Hippocampal formation (tissue), 2 donors: ENCODE results near the gene EXOSC2.

Experiments
- DNase-seq, 2 donors: peaks; one replicate each; lab custom pipeline; 2025; lab: John Stamatoyannopoulos, UW

Gene EXOSC2, protein sequence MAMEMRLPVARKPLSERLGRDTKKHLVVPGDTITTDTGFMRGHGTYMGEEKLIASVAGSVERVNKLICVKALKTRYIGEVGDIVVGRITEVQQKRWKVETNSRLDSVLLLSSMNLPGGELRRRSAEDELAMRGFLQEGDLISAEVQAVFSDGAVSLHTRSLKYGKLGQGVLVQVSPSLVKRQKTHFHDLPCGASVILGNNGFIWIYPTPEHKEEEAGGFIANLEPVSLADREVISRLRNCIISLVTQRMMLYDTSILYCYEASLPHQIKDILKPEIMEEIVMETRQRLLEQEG

DNA sequence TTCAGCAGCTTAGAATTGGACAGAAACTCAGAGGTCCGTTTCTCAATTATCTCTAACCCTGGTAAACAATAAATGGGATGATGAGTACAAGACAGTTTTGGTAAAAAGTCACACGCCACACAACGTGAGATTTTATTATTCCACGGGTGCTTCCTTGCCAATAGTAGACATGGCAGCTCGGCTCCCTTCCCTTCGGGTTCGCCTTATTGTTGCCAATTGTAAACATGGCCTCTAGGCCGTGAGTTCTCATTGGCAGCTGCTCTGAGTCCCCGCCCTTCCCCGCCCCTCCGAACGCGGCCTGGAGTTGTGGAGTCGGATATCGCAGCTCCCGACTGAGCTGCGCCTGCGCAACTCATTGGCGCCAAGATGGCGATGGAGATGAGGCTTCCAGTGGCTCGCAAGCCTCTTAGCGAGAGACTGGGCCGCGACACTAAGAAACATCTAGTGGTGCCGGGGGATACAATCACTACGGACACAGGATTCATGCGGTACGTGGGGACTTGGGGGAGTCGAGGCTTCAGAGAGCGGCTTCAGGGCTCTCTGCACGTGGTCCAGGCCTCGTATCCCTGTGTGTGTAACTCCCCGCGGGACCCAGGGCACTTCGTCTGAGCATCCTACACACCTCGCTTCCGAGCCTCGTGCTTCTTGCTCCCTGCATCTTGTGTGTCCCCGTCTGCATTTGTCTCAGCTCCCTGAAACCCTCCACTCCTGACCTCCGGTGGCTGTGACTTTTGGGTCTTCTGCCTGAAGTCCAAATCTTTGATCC is at the start of gene EXOSC2:
EXOSC2 (plus strand) TSS at position 355 of the 766 bp plus-strand sequence; CDS start at position 367, 12 bp downstream.
- DNase-seq = peak; percentile 97 to 98

DNA sequence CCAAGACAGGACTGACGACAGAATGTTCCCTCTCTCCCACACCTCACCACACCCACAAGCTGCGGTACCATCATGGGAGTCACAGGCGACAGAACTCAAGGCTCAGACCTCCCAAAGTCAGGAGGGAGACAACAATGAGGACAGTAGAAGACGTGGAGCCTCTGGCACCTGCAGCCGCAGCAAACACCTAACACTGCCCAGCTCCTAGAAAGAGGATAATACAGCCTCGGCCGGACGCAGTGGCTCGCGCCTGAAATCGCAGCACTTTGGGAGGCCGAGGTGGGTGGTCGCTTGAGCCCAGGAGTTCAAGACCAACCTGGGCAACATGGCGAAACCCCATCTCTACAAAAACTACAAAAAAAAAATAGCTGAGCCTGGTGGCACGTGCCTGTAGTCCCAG is 42.4 kb upstream of the EXOSC2 start:
- DNase-seq = no peak

DNA sequence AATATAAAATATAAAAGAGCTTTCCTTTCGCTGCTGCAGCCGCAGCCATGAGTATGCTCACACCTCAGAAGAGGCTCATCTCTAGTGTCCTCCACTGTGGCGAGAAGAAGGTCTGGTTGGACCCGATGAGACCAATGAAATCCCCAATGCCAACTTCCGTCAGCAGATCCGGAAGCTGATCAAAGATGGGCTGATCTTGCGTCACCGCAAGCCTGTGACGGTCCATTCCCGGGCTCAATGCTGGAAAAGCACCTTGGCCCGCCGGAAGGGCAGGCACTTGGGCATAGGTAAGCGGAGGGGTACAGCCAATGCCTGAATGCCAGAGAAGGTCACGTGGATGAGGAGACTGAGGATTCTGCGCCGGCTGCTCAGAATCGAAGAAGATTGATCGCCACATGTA is 41.8 kb upstream of the EXOSC2 start:
- no peak for DNase-seq

DNA sequence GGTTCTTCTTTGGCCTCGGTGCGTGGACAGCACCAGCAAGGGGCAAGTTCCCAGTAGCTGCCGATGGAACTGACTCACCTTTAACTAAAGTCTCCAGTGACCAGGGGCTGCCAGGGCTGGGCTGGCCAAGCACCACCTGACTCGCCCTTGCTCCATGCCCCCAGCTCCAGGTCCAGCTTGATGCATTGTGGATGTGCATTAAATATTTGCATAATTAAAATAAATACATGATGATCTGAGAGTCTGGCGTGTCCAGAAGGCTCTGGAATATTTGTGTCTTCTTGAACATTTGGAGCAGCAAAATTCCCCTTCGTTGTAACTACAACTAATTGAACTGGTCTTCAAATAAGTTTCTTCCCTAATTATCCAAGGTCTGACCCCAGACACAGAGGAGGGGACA is 38.7 kb upstream of the EXOSC2 start:
- DNase-seq = no peak

DNA sequence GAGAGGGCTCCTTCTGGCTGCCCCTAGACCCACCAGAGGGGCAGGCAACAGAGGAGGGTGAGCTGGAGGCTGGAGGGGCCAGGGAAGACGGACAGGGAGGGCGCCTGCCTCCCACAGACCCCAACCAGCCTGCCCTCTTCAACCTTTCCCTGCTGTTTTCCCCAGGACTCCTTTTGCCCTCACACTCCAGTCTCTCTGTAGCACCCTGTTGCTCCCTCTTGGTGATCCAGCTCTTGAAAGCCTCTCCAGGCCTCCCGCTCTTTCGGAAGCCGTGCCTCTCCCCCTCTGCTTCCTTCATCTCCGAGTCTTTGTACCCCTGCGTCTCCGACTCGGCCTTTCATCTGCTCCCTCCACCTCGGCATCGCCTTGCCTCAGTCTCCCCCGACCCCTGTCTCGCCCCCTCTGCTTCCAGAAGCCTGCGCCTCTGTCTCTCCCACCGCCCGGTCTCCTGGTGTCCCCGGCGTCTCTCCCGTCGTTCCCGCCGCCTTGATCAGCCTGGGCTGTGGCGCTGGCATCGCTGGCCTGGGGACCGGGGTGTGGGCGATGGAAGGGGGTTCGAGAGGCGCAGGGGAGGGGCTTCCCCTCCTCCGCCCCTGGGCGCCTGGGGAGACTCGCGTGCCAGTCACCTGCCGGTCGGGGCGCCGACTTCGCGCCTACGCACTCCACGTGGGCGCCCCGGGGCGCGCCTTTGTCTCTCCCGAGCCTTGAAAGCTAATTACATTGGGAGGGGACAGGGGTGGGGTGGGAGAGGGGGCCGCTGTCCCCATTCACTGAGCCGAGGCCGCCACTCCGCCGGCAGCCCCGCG is 34.5 kb upstream of the EXOSC2 start:
- DNase-seq = no peak

DNA sequence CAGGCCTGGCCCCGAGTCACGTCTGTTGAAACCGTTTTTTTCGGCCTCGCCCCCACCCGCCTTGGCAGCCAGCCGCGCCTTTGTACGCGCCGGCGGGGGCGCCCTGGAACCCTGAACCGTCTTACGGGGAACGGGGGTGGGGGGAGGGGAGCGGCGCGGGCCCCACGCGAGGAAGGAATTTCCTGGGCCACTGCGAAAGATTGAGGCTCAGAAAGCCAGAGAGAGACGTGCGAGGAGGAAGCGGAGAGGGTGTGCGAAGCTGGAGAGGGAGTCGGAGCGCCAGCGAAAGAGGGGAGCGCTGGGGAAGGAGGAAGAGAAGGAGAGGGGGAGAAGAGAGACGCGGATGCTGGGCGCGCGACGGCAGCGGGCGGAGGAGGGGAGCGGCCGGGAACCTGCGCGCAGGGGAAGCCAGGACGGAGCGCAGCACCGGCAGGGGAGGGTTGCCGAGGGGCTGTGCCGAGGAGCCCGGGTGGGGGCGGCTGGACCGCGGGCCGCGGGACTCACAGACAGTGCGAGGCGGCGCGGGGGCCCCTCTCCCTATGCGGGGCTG is 33.8 kb upstream of the EXOSC2 start:
- no peak for DNase-seq

DNA sequence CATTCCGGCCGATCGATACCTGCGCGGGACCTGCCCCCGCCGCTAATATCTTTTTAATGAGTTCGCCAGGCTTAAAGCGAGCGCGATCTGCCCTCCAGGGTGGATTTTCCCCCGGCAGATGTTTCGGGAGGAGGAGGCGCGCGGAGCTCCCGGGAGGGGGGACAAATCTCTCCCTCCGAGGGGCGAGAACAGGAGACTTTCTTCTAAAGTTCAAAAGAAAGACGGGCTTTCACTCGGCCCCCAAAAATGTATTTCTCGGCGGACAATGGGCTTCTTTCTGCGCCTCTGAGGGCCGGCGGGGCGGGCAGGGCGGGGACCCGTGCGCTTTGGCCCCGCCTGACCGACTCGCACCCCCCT is 33.3 kb upstream of the EXOSC2 start:
- no peak for DNase-seq

DNA sequence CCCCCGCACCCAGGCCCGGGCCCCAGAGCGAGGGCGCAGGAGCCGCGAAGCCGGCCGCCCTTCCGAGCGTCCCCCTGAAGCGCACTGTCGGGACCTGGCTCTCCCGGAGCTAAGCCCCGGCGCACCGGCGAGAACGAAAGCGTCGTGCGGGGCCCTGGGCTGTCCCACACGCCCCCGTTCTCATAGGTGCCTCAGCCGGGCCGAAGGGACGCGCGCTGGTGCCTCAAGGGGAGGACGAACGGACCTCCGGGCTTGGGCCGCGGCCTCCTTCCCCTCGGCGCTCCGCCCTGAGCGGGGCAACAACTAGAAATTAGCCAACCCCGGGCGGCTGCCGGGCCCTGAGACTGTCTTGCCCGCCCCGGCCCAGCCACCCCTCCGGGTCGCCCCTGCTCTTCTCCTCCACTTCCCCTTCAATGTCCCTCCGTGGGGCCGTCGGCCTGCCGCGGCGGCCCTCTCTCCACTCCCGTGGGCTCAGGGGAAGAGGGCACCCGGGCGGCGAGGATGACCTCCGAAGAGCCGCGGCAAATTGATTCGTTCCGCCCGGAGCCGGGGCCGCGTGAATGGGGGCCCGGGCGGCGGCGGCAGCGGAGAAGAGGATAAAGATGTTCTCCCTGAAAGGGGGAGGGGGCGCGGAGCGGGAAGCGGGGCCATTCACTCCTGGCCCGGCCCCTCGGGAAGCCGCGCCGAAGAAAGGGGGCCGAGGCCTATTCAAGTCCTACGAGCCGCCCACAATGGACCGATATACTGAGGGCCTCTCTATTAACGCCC is 32.7 kb upstream of the EXOSC2 start:
- DNase-seq = no peak

DNA sequence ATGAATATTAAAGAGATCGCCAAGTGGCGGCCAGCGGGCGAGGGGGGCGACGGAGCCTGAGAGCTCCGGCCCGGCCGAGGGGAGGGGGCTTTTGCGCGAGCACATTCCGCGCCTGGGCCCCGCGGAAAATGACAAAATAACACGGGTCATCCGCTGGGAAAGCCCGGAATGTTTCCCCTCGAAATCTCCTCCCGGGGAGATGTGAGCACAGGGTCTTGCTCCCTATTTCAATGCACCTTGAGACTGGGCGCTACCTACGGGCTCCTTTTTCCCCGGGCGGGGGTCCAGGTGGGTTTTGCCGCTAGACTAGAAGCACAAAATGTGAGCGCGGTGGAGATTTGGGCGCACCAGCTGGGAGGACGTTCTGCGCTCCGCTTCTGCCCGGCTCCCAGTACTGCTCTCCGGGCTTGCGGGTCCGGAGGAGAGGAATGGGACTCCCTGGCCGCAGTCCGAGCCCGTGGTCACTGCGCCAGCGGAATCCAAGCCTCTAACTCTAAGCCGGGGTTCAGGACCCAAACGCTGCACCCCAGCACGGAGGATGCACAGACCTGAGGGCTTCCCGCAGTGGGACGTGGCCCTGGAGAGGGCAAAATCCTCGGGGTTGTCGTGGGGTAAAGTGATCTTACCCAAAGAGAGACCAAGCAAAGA is 32.0 kb upstream of the EXOSC2 start:
- no peak for DNase-seq

DNA sequence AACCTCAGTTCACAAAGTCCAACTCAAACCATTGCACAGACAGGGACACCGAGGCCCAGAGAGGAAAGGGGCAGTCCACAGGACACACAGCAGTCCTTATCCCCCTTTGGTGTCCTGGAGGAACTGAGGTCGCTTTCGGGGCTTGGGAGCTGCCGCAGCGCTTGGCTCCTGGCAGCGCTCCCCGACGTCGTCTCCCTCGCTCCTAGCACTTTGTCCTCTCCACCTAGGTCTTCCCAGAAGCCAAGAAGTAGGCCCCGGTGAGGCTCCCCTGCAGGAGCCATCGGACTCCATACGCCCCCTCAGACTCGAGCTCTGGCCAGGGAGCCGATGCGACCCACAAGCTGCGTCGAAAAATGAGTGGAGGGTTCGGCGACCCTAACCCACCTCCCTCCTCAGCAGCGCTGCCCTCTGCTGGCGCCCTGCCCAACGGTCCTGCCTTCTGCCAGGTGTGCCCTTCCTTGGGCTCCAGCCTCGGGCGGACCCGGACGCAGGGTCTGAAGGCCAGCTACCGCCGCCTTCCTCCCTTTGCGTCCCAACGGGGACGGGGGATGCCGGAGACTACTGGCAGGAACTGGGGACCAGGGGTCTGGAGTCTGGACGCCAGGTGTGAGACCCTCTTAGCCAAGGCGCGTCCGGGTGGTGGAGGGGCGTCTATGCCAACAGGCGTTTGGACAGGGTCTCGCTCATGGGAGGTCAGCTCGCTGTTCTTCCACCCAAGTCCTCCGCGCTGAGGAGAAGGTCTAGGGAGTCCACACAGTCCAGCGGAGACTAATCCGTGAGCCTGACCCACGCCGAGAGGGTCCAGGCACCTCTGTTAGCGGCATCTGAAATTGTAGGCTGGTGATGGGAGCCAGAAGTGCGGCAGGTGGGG is 31.2 kb upstream of the EXOSC2 start:
- DNase-seq = no peak

DNA sequence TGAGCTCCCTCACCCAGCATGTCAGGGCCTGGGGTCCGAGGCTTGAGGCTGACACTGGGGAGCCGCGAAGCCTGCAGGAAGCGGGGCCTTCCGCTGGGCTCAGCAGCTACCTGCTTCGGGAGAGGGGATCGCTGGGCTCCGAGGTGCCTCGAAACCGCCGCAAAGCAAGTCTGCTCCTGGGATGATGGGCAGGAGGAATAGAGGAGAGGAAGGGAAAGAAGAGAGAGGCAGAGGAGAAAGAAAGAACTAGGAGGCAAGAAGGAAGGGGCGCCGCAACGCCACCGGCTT is 30.7 kb upstream of the EXOSC2 start:
- no peak for DNase-seq

DNA sequence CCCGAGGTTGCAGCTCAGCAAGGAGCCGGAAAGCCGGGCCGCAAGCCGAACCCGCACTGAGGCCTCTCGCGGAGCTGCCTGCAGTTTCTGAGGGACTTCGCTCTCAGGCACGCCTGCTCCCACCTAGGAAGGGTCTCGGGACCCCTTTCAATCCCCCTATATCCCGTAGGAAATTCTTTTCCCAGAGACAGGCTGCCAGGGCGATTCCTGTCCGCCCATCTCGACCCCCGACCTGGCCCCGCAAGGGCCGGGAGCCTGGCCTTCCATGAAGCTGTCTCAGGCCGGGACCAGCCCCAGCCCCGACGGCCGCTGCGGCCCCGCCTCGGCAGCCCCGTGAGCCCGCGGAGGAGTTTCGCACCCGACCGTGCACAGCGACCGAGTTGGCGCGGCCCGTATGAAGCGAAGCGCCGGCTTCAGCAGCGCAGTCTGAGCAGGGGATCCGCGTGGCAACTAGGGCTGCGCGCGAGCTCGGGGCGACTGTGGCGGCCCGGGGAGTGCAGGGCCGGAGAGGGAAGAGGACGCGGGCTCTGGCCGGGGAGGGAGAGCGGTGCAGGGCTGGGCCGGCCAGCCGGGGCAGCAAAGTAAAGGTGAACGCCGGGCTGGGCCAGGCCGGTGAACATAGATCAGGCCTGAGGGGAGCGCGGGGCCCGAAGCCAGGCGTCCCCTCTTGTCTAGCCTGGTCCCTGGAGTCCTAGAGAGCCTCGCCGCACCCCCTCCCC is 30.2 kb upstream of the EXOSC2 start:
- no peak for DNase-seq

DNA sequence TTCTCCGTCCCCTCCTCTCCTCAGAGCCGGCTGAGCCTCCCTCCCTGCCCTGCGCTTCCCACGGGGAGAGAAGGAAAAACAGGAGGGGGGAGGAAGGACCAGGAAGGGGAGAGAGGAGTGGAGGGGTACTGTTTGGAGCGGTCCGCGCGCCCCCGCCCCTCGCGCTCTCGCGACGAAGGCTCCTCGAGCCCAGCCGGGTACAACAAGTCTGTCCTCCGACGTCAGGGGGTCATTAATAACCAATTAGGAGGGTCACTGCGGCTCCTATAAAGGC is 29.7 kb upstream of the EXOSC2 start:
- no peak for DNase-seq

DNA sequence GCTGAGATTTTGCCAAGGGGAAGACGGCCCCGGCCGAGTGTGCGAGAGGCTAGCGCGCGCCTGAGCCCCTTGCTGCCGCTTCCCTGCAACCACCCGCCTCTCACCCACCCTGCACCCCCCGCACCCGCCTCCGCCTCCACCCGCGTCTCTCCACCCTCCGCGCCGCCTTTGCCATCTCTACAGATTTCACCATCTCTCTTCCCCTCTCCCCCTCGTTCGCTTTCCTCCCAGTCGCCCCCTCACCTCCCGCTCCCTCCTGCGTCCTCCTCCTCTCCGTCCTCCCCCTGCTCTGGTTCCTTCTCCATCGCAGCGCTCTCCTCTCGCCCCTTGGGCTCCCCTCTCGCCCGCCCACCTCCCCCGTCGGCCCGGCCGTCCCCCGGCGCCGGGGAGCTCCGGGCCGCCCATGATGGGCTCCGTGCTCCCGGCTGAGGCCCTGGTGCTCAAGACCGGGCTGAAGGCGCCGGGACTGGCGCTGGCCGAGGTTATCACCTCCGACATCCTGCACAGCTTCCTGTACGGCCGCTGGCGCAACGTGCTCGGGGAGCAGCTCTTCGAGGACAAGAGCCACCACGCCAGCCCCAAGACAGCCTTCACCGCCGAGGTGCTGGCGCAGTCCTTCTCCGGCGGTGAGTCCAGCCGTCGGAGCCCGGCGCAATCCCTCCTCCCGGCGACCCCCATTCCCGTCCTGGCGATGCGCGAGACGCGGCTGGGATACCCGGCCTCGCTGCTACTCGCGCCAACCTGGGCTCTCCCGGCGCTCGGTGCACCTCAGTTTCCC is 29.1 kb upstream of the EXOSC2 start, which contains the start of gene PRDM12:
PRDM12 (plus strand) TSS at position 344 of the 778 bp plus-strand sequence; CDS start at position 404, 60 bp downstream.
- no peak for DNase-seq

DNA sequence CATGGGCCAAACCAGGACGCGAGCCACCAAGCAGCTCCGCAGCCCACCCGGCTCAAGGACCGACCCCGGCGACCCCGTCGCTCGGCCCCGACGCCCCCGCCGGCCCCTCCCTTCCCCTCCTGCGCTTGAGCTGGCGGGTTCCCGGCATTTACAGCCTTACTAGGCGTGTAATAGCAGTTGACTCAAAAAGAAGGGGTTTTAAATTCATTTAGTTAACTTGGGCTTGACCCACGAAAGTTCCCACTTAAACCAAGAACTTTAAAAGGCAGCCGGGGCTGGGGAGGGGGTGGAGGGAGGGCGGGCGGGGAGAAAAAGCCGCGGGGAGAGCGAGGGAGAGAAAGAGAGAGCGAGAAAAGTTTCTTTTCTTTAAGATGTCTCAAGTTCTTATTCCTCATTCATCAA is 28.6 kb upstream of the EXOSC2 start:
- DNase-seq = no peak

DNA sequence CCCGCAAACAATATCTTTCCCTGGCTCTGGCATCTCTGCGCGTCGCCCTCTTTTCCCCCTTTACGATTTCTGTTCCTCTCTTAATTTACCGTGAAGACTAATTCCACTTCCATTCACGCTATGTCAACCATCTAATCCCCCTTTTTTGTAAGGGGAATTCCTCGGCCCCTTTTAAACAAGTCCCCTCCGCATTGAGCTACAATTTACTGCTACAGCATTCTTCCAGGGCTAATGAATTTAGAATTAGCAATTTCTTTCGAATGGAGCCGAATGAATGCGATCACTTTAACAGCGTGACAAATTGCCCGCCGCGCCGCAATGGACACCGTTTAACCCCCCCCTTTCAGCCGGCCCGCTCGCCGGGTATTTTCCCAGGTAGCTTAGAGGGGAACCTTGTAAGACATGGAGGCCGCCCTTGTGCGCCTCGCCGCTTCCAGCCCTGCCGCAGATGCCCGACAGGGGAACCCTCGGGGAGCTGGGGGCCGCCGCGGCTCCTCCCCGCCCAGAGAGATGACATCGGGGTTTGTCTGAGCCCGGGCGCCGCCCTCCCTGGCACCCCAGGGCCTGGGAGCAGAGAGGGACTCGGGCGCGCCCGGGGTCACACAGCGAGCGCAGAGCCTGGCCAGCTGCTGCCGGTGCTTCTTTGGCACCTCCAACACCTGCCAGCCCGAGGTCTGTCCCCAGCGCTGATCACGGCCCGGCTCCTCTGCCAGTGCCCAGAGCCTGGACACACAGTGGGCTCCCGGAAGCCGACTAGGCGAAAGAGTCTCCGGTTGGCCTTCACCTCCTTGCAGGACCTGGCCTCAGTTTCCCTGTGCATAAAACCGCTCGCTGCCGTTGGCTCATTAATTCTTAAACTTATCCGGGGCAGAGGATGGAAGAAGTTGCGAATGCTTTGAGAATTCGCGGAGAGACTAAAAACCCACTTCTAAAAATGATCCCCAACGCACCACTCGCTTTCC is 27.9 kb upstream of the EXOSC2 start:
- DNase-seq = no peak

DNA sequence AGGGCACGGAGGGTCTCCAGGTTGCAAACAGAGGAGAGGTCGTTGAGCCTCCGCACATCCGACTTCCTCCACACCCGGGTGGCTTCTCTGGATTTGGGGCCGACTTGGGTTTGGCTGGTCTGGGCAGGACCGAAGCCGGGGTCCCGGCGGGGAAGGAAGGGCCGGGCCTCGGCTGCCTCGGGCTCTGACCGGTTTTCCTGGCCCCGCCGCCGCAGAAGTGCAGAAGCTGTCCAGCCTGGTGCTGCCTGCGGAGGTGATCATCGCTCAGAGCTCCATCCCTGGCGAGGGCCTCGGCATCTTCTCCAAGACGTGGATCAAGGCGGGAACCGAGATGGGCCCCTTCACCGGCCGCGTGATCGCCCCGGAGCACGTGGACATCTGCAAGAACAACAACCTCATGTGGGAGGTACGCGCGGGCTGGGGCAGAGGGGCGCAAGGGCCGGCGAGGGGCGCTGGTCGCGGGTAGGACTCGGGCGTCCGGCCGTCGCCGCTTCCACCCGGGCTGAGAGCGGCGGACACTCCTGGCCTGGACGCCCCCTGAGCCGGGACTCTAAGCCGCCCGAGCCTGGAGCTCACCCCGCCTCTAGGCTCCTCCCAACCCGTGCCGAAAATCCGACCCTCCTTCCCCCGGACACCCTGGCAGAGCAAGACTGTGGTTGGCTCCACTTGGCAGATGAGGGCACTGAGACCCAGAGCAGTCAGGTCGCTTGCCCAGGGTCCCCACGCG is 27.0 kb upstream of the EXOSC2 start:
- no peak for DNase-seq
